HepG2 (cell line): Measurements from ENCODE around the gene CPPED1. TPM values are rescaled to one million over a fixed set of nuclear protein-coding genes. Genes with fewer than 3 reads are reported as not detected.
A peak's percentile ranks its signal among the peaks of the same experiment; 100 is the strongest.

Experiments
- AGO1 ChIP-seq: fragments of 200-400 bp; formaldehyde crosslinking; IDR thresholded peaks from 2 replicates; pipeline ENCODE4 v1.6.1; 2017; ENCODE audit warnings: mild to moderate bottlenecking, low read depth, low read length, moderate library complexity; ENCODE audit not compliant: poor library complexity, severe bottlenecking
- ARNT2 ChIP-seq: sonication (generic); formaldehyde crosslinking; IDR thresholded peaks from 2 replicates; pipeline ENCODE4 v1.8.0; 2022; ENCODE audit warnings: mild to moderate bottlenecking, low read depth, missing genetic modification reagents, moderate library complexity
- BCL6 ChIP-seq: IDR thresholded peaks from 2 replicates; pipeline ENCODE4 v1.6.1; 2016; ENCODE audit warnings: missing genetic modification reagents, missing compliant biosample characterization
- CREM ChIP-seq, 2 experiments: sonication (generic) in 1 of 2; formaldehyde crosslinking in 1 of 2; IDR thresholded peaks; 2 replicates each; pipeline versions ENCODE4 v1.4.0 to v1.6.1; 2016 to 2020; ENCODE audit warnings: antibody characterized with exemption in 1 of 2, mild to moderate bottlenecking in 1 of 2, missing genetic modification reagents in 1 of 2
- HDAC6 ChIP-seq: fragments of 200-600 bp; sonication (generic); IDR thresholded peaks from 2 replicates; pipeline ENCODE4 v1.7.0; 2017; ENCODE audit warnings: mild to moderate bottlenecking, antibody characterized with exemption, low read length, low read depth
- KDM1A ChIP-seq: IDR thresholded peaks from 2 replicates; pipeline ENCODE4 v1.6.1; 2016; ENCODE audit warnings: missing compliant biosample characterization
- MIXL1 ChIP-seq: IDR thresholded peaks from 2 replicates; pipeline ENCODE4 v1.6.1; 2016
- MXI1 ChIP-seq: IDR thresholded peaks from 3 replicates; pipeline ENCODE4 v1.6.1; 2012; ENCODE audit warnings: low read depth, low read length, inconsistent platforms, borderline replicate concordance
- RELA ChIP-seq: sonication (generic); formaldehyde crosslinking; IDR thresholded peaks from 2 replicates; pipeline ENCODE4 v1.4.0; 2020; ENCODE audit warnings: missing genetic modification reagents
- REXO4 ChIP-seq: sonication (generic); formaldehyde crosslinking; IDR thresholded peaks from 2 replicates; pipeline ENCODE4 v1.8.0; 2022; ENCODE audit warnings: missing genetic modification reagents, mild to moderate bottlenecking, borderline replicate concordance
- RXRB ChIP-seq: IDR thresholded peaks from 2 replicates; pipeline ENCODE4 v1.6.1; 2016; ENCODE audit warnings: borderline replicate concordance, missing genetic modification reagents, missing compliant biosample characterization
- SIX4 ChIP-seq: sonication (generic); formaldehyde crosslinking; IDR thresholded peaks from 2 replicates; pipeline ENCODE4 v1.4.0; 2020; ENCODE audit warnings: missing genetic modification reagents
- SMYD3 ChIP-seq: sonication (generic); formaldehyde crosslinking; IDR thresholded peaks from 2 replicates; pipeline ENCODE4 v1.8.1; 2023; ENCODE audit warnings: mild to moderate bottlenecking, missing genetic modification reagents
- TCF12 ChIP-seq, 2 experiments: fragments of 450-650 bp in 1 of 2; sonication (generic) in 1 of 2; formaldehyde crosslinking in 1 of 2; IDR thresholded peaks; 2 replicates each; pipeline versions ENCODE4 v1.6.1 to v1.8.0; 2017 to 2022; ENCODE audit warnings: antibody characterized with exemption in 1 of 2, mild to moderate bottlenecking in 1 of 2, missing genetic modification reagents in 1 of 2, moderate library complexity in 1 of 2
- ZNF10 ChIP-seq: sonication (generic); formaldehyde crosslinking; IDR thresholded peaks from 2 replicates; pipeline ENCODE4 v1.4.0; 2020; ENCODE audit warnings: mild to moderate bottlenecking, low read depth, missing genetic modification reagents, borderline replicate concordance
- ZNF124 ChIP-seq: sonication (generic); formaldehyde crosslinking; IDR thresholded peaks from 2 replicates; pipeline ENCODE4 v1.4.0; 2020; ENCODE audit warnings: missing genetic modification reagents
- ZNF530 ChIP-seq: sonication (generic); formaldehyde crosslinking; IDR thresholded peaks from 2 replicates; pipeline ENCODE4 v1.5.0; 2020; ENCODE audit warnings: low read depth, mild to moderate bottlenecking, missing genetic modification reagents
- ZNF547 ChIP-seq: sonication (generic); formaldehyde crosslinking; IDR thresholded peaks from 2 replicates; pipeline ENCODE4 v1.5.1; 2020; ENCODE audit warnings: mild to moderate bottlenecking, missing genetic modification reagents
- ZNF550 ChIP-seq: sonication (generic); formaldehyde crosslinking; IDR thresholded peaks from 2 replicates; pipeline ENCODE4 v1.4.0; 2020; ENCODE audit warnings: mild to moderate bottlenecking, missing genetic modification reagents, borderline replicate concordance
- ZNF737 ChIP-seq: sonication (generic); formaldehyde crosslinking; IDR thresholded peaks from 2 replicates; pipeline ENCODE4 v1.5.0; 2020; ENCODE audit warnings: missing genetic modification reagents, mild to moderate bottlenecking, borderline replicate concordance
- polyA plus RNA-seq, 8 experiments: library from polyadenylated mRNA; depleted of rRNA in 3 of 8; stranded (reverse) in 7 of 8; unstranded in 1 of 8; fragments of >200 nt; fragmentation: Illumina TruSeq in 4 of 8; extraction: Trizol in 4 of 8; gene quantifications; 2 replicates each; pipeline versions ENCODE4 v1.2.1 to v1.2.3, GENCODE V29; 2011 to 2016; ENCODE audit warnings: low read depth in 4 of 8, missing spikeins in 1 of 8, mixed read lengths in 1 of 8; ENCODE audit not compliant: insufficient read depth in 1 of 8
- total RNA-seq, 5 experiments: library from RNA; depleted of rRNA; stranded (reverse); fragments of >200 nt; fragmentation: Illumina TruSeq; extraction: Trizol; gene quantifications; 2 replicates each; pipeline ENCODE4 v1.2.3, GENCODE V29; 2016; ENCODE audit warnings: low read depth in 1 of 5
- TF ChIP-seq, protein P1 (sequence below): sonication (generic); formaldehyde crosslinking; IDR thresholded peaks from 2 replicates; pipeline ENCODE4 v1.5.0; 2020; ENCODE audit warnings: missing genetic modification reagents, mild to moderate bottlenecking, borderline replicate concordance
- TF ChIP-seq, protein P2 (sequence below): sonication (generic); formaldehyde crosslinking; IDR thresholded peaks from 2 replicates; pipeline ENCODE4 v1.5.0; 2020; ENCODE audit warnings: mild to moderate bottlenecking, missing genetic modification reagents
- TF ChIP-seq, protein P3 (sequence below): sonication (generic); formaldehyde crosslinking; IDR thresholded peaks from 2 replicates; pipeline ENCODE4 v1.4.0; 2020; ENCODE audit warnings: missing genetic modification reagents

Gene CPPED1
- total and polyA plus RNA-seq, 2 of the 13 experiments (the other 11 are each of a cell fraction or from before 2014, with no cell fraction given), result 66.6 to 71.3 TPM

GRCh38 chr16:12612598-12613101, 191.0 kb downstream of the CPPED1 start (continued):
- TF ChIP-seq CREM (IDR thresholded peaks at IDR 0.05), result no peak; the same call in 1 of the 2 replicates
- no peak for TF ChIP-seq CREM (CRISPR knock-in tag; IDR thresholded peaks at IDR 0.05)
- no peak for TF ChIP-seq RELA
- TF ChIP-seq ZNF547 (CRISPR knock-in tag), result no peak
- no peak for TF ChIP-seq TCF12 (IDR thresholded peaks at IDR 0.05)
- peak; percentile 76; the same call in 1 of the 2 replicates for TF ChIP-seq TCF12 (CRISPR knock-in tag; IDR thresholded peaks at IDR 0.05)
- TF ChIP-seq ZNF530, result no peak
- peak; percentile 95 for TF ChIP-seq RXRB (CRISPR knock-in tag)
- TF ChIP-seq, protein P1, sequence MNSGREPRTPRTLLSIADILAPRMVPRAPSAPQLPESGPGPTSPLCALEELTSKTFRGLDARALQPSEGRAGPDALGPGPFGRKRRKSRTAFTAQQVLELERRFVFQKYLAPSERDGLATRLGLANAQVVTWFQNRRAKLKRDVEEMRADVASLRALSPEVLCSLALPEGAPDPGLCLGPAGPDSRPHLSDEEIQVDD (CRISPR knock-in tag), result no peak
- TF ChIP-seq, protein P2, sequence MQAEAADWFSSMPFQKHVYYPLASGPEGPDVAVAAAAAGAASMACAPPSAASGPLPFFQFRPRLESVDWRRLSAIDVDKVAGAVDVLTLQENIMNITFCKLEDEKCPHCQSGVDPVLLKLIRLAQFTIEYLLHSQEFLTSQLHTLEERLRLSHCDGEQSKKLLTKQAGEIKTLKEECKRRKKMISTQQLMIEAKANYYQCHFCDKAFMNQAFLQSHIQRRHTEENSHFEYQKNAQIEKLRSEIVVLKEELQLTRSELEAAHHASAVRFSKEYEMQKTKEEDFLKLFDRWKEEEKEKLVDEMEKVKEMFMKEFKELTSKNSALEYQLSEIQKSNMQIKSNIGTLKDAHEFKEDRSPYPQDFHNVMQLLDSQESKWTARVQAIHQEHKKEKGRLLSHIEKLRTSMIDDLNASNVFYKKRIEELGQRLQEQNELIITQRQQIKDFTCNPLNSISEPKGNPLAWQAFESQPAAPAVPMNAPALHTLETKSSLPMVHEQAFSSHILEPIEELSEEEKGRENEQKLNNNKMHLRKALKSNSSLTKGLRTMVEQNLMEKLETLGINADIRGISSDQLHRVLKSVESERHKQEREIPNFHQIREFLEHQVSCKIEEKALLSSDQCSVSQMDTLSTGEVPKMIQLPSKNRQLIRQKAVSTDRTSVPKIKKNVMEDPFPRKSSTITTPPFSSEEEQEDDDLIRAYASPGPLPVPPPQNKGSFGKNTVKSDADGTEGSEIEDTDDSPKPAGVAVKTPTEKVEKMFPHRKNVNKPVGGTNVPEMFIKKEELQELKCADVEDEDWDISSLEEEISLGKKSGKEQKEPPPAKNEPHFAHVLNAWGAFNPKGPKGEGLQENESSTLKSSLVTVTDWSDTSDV (CRISPR knock-in tag), result no peak
- no peak for TF ChIP-seq HDAC6
- no peak for TF ChIP-seq REXO4
- no peak for TF ChIP-seq ZNF737 (CRISPR knock-in tag)
- TF ChIP-seq KDM1A (CRISPR knock-in tag), result peak; percentile 65; the same call in 1 of the 2 replicates
- TF ChIP-seq ZNF550 (CRISPR knock-in tag), result no peak
- no peak for TF ChIP-seq ARNT2
- TF ChIP-seq ZNF124, result no peak
- no peak for TF ChIP-seq SMYD3
- TF ChIP-seq MXI1, result peak; percentile 86; the same call in 2 of the 3 replicates
- TF ChIP-seq, protein P3, sequence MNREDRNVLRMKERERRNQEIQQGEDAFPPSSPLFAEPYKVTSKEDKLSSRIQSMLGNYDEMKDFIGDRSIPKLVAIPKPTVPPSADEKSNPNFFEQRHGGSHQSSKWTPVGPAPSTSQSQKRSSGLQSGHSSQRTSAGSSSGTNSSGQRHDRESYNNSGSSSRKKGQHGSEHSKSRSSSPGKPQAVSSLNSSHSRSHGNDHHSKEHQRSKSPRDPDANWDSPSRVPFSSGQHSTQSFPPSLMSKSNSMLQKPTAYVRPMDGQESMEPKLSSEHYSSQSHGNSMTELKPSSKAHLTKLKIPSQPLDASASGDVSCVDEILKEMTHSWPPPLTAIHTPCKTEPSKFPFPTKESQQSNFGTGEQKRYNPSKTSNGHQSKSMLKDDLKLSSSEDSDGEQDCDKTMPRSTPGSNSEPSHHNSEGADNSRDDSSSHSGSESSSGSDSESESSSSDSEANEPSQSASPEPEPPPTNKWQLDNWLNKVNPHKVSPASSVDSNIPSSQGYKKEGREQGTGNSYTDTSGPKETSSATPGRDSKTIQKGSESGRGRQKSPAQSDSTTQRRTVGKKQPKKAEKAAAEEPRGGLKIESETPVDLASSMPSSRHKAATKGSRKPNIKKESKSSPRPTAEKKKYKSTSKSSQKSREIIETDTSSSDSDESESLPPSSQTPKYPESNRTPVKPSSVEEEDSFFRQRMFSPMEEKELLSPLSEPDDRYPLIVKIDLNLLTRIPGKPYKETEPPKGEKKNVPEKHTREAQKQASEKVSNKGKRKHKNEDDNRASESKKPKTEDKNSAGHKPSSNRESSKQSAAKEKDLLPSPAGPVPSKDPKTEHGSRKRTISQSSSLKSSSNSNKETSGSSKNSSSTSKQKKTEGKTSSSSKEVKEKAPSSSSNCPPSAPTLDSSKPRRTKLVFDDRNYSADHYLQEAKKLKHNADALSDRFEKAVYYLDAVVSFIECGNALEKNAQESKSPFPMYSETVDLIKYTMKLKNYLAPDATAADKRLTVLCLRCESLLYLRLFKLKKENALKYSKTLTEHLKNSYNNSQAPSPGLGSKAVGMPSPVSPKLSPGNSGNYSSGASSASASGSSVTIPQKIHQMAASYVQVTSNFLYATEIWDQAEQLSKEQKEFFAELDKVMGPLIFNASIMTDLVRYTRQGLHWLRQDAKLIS (CRISPR knock-in tag), result no peak
- peak; percentile 93 for TF ChIP-seq MIXL1 (CRISPR knock-in tag)
- TF ChIP-seq ZNF10 (CRISPR knock-in tag), result no peak
- no peak for TF ChIP-seq SIX4
- TF ChIP-seq AGO1, result no peak
- no peak for TF ChIP-seq BCL6 (CRISPR knock-in tag)
